Left ventricle myocardium inferior (tissue), 1 donor: ENCODE measurements around the gene MRPS5. TPM values are rescaled to one million over a fixed set of nuclear protein-coding genes. Genes with fewer than 3 reads are reported as not detected.

Experiments used
- DNase-seq: peaks from one replicate; pipeline ENCODE4 v3.0.0-alpha.2; 2020
- H3K27ac ChIP-seq: fragments of 200-600 bp; replicated peaks from 2 replicates; pipeline ENCODE4 v1.8.0; 2021
- H3K27me3 ChIP-seq: fragments of 200-600 bp; 2 replicates; pipeline ENCODE4 v1.8.0; 2021; ENCODE audit warnings: low read depth
- H3K36me3 ChIP-seq: fragments of 200-600 bp; 2 replicates; pipeline ENCODE4 v1.8.0; 2021
- H3K4me1 ChIP-seq: fragments of 200-600 bp; 2 replicates; pipeline ENCODE4 v1.8.0; 2021
- H3K4me3 ChIP-seq: fragments of 200-600 bp; 2 replicates; pipeline ENCODE4 v1.8.0; 2021; ENCODE audit warnings: mild to moderate bottlenecking, moderate library complexity
- H3K9me3 ChIP-seq: fragments of 200-600 bp; replicated peaks from 2 replicates; pipeline ENCODE4 v1.8.0; 2021
- CTCF ChIP-seq: fragments of 200-600 bp; IDR thresholded peaks from 2 replicates; pipeline ENCODE4 v1.8.0; 2021; ENCODE audit warnings: antibody characterized with exemption, mild to moderate bottlenecking, borderline replicate concordance
- intact Hi-C: fragments of 100-400 bp; cut with micrococcal nuclease; formaldehyde crosslinking; loops from one replicate; pipeline ENCODE4 v1.11.0; 2022
- total RNA-seq: library from RNA; stranded (reverse); fragmentation: NEBNext Ultra II Directional; extraction: Animal tissue kit (Norgen Biotek cat#: 25700); gene quantifications from one replicate; pipeline ENCODE4 v1.2.1, GENCODE V29; 2021
- donor health status: DM: no; HTN: yes; CAD: no; lungs with severe emphysema.

The MRPS5 gene
- total RNA-seq, 1 donor from 2014 or later, result 81.2 TPM

- peaks cover 90% of the 10 kb centered on the region for H3K27me3 ChIP-seq
- no peak for TF ChIP-seq CTCF
- no peak for DNase-seq
Observed at GRCh38 chr2:95059656-95060370, 61.8 kb downstream of the MRPS5 start.

GRCh38 chr2:95058989-95059641, 62.5 kb downstream of the MRPS5 start:
- Histone ChIP-seq H3K27me3 (peaks cover 84% of the 10 kb centered on the region), H3K4me1 (no peaks in the 10 kb centered on the region), H3K36me3 (no peaks in the 10 kb centered on the region), H3K9me3 (no peaks in the 10 kb centered on the region), H3K4me3 (no peak overlapping the region), H3K27ac (no peak overlapping the region)
- DNase-seq, result no peak
- TF ChIP-seq CTCF, result no peak
- intact Hi-C loops, result no loop called here

More at GRCh38 chr2:95059656-95060370, 61.8 kb downstream of the MRPS5 start:
- Histone ChIP-seq H3K9me3 (no peaks in the 10 kb centered on the region), H3K36me3 (no peaks in the 10 kb centered on the region), H3K27ac (no peak overlapping the region), H3K4me3 (no peak overlapping the region), H3K4me1 (no peaks in the 10 kb centered on the region)
- intact Hi-C loops, result no loop called here

GRCh38 chr2:95058466-95058988, 63.1 kb downstream of the MRPS5 start:
- TF ChIP-seq CTCF, result no peak
- H3K36me3 ChIP-seq, result no peaks in the 10 kb centered on the region
- no peak for DNase-seq
- H3K9me3 ChIP-seq, result no peaks in the 10 kb centered on the region
- intact Hi-C loops, result no loop called here
- H3K4me1 ChIP-seq, result no peaks in the 10 kb centered on the region
- H3K27me3 ChIP-seq, result peaks cover 84% of the 10 kb centered on the region
- H3K4me3 ChIP-seq, result no peak overlapping the region
- no peak overlapping the region for H3K27ac ChIP-seq

- no peak overlapping the region for H3K27ac ChIP-seq
- H3K4me3 ChIP-seq, result no peak overlapping the region
- H3K4me1 ChIP-seq, result no peaks in the 10 kb centered on the region
- TF ChIP-seq CTCF, result no peak
- no peaks in the 10 kb centered on the region for H3K36me3 ChIP-seq
- intact Hi-C loops, result no loop called here
- DNase-seq, result no peak
- peaks cover 86% of the 10 kb centered on the region for H3K27me3 ChIP-seq
- H3K9me3 ChIP-seq, result no peaks in the 10 kb centered on the region
Observed at GRCh38 chr2:95057535-95058370, 63.9 kb downstream of the MRPS5 start.
